Choroid plexus epithelial cell (primary cell): Measurements from ENCODE around the gene EVL.

Experiments
- DNase-seq: peaks from one replicate; pipeline ENCODE4 v3.0.0-alpha.2; 2010; ENCODE audit warnings: low read depth
- H3K4me3 ChIP-seq: 2 replicates; pipeline ENCODE4 v1.5.1; 2011; ENCODE audit warnings: low read depth, mild to moderate bottlenecking, control low read depth, low read length, moderate library complexity
- TF ChIP-seq, protein P1 (sequence below): conservative IDR thresholded peaks from 2 replicates; pipeline ENCODE4 v1.5.1; 2011; ENCODE audit warnings: low read depth, mild to moderate bottlenecking, control low read depth, inconsistent platforms, low read length, moderate library complexity

EVL gene

DNA sequence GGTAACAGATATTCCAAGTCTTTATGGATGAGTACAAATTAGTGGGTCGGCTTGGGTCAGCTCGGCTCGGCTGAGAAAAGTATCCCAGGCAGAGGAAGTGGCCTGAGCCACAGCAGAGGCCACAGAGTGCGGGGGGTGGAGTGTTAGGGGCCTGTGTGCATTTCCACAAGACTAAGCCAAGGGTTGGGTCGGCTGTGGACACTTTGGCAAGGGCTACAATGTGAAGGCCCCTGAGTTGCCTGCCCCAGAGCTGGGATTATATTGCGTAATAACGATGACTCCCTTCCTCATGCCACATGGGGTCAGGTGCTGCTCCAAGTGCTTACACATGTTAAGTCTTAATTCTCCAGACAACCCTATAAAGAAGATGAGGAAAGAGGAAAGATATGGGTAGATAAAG, 11.4 kb downstream of the EVL start:
- TF ChIP-seq, protein P1, sequence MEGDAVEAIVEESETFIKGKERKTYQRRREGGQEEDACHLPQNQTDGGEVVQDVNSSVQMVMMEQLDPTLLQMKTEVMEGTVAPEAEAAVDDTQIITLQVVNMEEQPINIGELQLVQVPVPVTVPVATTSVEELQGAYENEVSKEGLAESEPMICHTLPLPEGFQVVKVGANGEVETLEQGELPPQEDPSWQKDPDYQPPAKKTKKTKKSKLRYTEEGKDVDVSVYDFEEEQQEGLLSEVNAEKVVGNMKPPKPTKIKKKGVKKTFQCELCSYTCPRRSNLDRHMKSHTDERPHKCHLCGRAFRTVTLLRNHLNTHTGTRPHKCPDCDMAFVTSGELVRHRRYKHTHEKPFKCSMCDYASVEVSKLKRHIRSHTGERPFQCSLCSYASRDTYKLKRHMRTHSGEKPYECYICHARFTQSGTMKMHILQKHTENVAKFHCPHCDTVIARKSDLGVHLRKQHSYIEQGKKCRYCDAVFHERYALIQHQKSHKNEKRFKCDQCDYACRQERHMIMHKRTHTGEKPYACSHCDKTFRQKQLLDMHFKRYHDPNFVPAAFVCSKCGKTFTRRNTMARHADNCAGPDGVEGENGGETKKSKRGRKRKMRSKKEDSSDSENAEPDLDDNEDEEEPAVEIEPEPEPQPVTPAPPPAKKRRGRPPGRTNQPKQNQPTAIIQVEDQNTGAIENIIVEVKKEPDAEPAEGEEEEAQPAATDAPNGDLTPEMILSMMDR, result no peak
- no peak overlapping the region for H3K4me3 ChIP-seq
- DNase-seq, result peak; percentile 69

DNA sequence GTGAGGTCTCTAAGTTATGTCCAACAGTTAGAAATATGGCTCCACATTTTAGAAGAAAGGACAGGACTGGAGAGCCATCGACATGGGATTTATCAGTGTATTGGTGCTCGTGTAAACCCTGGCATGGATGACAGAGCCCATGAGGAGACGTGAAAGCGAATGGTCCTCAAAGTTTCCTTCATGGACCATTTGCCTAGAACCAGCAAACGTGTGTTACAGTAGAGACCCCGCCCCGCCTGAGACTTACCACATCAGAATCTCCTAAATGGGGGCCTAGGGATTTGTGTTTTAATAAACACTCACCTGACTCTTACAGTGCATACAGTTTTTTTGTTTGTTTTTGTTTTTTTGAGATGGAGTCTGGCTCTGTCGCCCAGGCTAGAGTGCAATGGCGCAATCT, 12.2 kb downstream of the EVL start:
- TF ChIP-seq, protein P1, result no peak
- DNase-seq, result no peak
- no peak overlapping the region for H3K4me3 ChIP-seq

DNA sequence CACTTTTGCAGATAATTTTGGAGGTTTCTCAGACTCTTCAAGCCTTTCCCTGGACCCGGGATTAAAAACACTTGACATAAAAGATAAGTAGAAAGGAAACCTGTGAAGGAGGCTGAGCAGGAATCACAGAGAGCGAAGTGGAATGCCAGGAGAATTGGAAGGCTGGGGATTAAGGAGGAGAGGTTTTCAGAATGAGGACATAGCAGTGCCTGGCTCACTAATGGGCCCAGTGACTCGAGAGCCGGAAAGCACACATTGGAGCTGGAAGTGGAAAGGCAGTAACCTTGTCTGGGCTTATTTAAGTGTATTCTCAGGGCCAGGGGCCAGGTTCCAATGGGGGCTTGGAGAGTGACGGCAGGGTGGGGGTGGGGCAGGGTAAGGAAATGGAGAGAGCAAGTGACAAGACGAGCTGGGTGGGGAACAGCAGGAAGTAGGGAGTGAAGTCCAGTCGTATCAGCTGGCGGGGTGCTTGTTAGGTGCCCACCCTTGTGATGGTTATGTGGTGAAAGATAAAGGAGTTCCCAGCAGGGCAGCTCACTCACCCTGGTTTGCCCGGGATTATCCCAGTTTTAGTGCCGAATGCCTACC, 13.1 kb downstream of the EVL start:
- no peak for DNase-seq
- H3K4me3 ChIP-seq, result no peak overlapping the region
- TF ChIP-seq, protein P1, result no peak

DNA sequence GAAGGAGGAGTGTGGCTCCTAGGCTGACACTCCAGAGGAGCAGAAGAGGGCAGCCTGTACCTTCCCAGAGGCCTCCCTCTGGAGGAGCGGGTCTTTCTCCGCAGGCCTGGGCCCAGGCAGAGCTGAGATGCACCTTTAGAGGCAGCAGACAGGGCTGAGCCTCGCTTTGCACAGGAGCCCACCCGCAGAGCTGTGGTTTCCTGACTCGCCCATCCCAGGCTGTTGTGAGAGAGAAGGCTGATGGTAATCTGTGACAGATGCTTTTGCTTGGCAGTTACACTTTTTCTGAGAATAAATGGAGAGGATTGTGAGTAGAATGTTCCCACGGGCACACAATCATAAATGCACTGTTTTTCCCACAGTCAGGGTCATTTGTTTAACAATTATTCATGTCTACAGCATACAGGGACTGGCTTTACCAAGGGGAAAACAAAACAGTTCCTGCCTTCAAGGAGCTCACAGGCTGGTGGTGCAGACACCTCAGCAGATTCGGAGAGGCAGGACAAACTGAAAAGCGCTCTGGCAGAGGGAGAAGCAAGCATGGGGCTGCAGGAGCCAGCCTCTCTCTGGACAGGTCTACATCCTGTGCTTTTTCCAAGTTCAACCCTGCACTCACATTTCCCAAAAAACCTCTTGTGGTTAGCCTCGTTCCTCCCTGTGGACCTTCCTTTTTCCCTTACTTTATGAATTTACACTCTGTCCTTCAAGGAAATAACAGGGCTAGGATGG, 13.9 kb downstream of the EVL start:
- H3K4me3 ChIP-seq, result no peak overlapping the region

DNA sequence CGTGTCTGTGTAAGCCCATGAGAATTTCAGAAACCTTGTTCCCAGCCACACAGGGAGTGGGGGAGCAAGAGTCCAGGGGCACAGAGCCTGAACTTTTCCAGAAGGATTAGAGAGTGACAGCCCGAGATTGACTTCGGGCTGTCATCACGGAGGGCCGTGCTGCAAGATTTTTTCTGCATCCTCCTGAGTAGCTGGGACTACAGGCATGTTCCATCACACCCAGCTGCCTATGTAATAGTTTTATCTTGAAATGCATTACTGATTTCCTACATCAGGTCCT, 14.4 kb downstream of the EVL start:
- TF ChIP-seq, protein P1, result no peak
- no peak for DNase-seq
- no peak overlapping the region for H3K4me3 ChIP-seq

More for the DNA sequence above, 13.9 kb downstream of the EVL start:
- peak; percentile 93 for DNase-seq
- TF ChIP-seq, protein P1, result peak; percentile 46

DNA sequence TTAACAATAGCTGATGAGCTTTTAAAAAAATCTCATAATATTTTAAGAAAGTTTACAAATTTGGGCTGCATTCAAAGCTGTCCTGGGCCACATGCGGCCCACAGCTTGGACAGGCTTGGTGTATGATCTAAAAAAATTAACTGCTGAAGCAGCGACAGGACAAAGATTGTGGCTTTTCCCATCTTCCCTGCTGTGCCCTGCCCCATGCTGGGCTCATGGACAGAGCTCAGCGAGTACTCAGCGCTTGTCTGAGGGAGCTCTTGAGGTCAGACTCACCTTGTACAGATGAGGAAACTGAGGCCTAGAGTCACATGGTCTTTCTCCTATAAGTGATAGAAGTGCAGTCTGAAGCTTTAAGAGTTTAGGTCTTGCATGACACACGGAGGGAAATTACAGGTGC, 15.0 kb downstream of the EVL start:
- DNase-seq, result no peak
- H3K4me3 ChIP-seq, result no peak overlapping the region
- TF ChIP-seq, protein P1, result no peak

DNA sequence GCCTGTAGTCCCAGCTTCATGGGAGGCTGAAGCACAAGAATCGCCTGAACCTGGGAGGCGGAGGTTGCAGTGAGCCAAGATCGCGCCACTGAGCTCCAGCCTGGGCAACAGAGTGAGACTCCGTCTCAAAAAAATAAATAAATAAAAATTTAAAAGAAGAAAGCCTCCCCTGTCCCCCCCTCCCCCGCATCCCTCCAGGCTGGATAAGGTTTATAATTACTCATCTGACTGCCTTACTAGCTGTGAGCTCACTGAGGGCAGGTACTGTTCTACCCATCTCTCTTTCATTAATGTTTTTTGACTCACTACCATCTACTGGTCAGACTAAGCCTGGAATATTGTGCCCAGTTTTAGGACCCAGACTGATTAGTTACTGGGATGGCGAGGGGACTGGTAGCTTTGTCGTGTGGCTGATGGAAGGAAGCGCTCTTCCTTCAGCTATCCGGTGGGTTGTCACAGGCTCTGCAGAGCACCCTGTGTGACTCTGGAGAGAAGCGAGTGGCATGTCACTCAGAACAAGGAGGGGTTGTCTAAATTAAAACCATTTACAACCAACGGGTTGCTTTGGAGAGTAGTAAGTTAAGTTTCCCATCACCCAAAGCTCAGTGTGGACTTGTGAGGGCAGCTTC, 16.9 kb downstream of the EVL start:
- H3K4me3 ChIP-seq, result no peak overlapping the region

More for the DNA sequence above, 16.9 kb downstream of the EVL start:
- DNase-seq, result no peak
- TF ChIP-seq, protein P1, result no peak
